Breast epithelium (tissue), 3 donors: Measurements from ENCODE around the gene GNB4.

Source experiments
- CTCF ChIP-seq, 3 donors: fragments of 450-650 bp; IDR thresholded peaks; one replicate each; pipeline ENCODE4 v1.5.1; 2016 to 2017; ENCODE audit warnings: antibody characterized with exemption in 3 of 3, mild to moderate bottlenecking in 3 of 3, moderate library complexity in 3 of 3
- POLR2AphosphoS5 ChIP-seq, 3 donors: sonication (generic); formaldehyde crosslinking; IDR thresholded peaks; one replicate each; pipeline ENCODE4 v1.6.1; 2017; ENCODE audit warnings: antibody characterized with exemption in 3 of 3

- no peak for TF ChIP-seq POLR2AphosphoS5 (IDR thresholded peaks at IDR 0.05)
- TF ChIP-seq CTCF (IDR thresholded peaks at IDR 0.05), result no peak
Measured at GRCh38 chr3:179476215-179476614, 24.9 kb upstream of the GNB4 start.
